Measurements from ENCODE around the gene ACP7. TPM values are rescaled to one million over a fixed set of nuclear protein-coding genes. Genes with fewer than 3 reads are reported as not detected.

ACP7 gene
- total RNA-seq, 1 donor from 2014 or later: 1.6 TPM

DNA sequence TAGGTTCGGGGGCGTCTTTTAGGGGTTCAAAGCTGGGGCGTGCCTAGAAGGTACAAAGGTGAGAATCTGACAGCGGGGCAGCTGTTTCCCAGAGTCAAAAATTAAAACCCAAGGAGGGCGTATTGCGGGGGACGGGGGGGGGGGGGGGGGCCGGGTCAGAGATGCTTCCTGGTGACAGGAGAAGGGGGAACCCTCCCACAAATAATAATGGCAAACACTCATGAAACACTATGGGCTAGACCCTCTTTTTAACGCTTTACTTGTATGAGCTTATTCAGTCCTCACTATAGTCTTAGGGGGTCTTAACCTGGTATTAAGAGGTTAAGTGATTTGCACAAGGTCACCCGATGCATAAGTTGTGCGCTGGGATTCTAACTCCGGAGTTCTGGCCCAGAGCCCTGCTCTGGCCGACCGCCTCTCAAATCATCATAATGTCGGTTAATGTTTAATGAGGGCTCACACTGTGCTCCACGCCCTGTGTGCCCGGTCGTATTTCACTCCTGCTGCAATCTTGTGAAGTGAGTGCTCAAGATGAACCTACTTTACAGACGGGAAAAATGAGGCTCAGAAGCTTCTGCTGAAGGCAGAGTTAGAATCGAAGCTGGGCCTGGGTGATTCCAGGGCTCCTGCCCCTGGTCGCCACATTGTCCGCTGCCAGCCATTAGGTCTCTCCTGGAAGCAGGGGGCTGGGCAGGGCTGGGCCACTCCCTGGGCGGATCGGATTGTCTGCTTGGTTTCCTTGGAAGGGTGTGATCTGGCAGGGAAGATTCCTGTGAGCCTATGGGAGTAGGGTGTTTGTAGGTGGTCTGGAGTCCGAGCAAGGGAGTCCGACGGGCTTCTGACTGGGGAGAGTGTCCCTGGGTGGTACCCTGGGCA is 42.4 kb downstream of the ACP7 start:
- DNase-seq (ENCODE audit: low spot score) (no peak), ATAC-seq (peak; percentile 17)
- intact Hi-C loops (cut with DNase I): loop anchor here (10.0 kb wide), 1 partner anchor 58 kb away; no protein-coding TSS in a partner anchor

DNA sequence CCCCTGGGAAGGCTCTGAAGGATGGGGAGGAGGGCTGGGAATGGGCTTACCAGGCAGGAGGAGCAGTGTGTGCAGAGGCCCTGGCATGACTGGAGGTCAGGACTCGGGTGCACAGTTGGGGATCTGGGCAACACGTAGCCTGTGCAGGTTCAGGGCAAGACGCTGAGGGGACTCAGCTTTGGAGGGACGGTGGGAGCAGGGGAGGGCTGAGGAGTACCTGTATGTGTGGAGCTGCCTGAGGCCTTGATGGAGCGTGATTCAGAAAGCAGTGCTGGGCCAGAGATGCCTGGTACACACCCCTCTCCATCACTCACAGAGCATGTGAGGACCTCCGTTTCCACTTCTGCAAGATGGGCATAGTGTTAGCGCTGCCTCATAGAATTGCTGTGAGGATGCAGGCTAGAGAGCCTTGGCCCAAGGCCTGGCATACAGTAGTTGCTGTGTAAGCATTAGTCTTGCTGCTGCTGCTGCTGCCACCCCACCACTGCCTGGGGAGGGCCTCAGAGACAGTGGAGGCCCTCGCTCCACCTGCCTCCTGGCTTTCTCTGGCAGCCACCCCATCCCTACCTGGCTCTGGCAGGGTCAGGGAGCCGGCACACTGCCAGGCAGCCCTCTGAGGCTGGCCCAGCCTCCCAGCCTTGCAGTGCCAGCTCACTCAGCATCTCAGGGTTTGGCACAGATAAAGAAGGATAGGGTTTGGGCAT is 43.8 kb downstream of the ACP7 start:
- no peak for ATAC-seq
- intact Hi-C loops (cut with DNase I): loop anchor here (10.0 kb wide), 1 partner anchor 57 kb away; no protein-coding TSS in a partner anchor
- DNase-seq (ENCODE audit: low spot score): no peak

DNA sequence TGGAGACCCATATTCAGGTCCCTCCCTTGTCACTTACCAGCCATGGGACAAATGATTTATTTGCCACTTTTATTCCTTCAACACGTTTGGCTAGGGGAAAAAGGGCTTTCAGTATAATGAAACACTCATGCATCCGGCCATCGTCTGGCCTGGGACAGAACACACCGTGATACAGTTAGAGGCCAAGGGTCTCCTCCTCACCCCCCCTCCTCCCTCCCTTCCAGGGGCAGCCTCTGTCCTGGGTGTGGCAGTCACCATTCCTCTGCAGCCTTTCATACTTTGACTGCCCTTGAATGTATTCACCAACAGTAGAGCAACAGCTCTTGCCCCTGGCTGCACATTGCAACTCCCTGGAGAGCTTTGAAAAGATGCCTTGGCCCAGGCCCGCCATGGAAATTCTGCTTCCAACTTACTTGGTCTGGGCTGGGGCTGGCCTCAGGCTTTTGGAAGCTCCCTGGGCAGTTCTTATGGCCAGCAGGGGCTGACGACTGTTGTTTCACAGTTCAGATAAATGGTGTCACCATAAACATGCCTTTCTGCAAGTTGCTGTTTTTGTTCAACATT is 44.4 kb downstream of the ACP7 start:
- no peak for ATAC-seq
- no peak for DNase-seq (ENCODE audit: low spot score)
- intact Hi-C loops (cut with DNase I): loop anchor here (10.0 kb wide), 1 partner anchor 56 kb away; no protein-coding TSS in a partner anchor

DNA sequence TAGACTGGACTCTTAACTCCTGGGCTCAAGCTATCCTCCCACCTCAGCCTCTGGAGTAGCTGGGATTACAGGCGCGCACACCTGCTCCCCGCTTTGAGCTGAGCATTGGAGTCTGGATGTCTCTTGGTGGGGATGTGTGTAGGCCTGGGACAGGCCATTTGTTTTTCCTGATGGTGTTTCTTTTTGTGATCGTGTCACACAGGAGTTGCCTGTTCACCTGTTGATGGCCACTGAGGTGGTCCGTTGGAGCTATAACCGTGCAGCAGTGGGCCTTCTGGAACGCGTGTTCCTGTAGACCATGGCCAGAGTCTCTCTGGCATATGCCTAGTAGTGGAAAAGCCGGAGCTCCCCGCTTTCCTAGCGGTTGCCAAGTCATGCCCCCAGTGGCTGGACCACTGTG is 44.9 kb downstream of the ACP7 start:
- DNase-seq (ENCODE audit: low spot score): no peak
- intact Hi-C loops (cut with DNase I): loop anchor here (10.0 kb wide), 1 partner anchor 56 kb away; no protein-coding TSS in a partner anchor
- no peak for ATAC-seq

DNA sequence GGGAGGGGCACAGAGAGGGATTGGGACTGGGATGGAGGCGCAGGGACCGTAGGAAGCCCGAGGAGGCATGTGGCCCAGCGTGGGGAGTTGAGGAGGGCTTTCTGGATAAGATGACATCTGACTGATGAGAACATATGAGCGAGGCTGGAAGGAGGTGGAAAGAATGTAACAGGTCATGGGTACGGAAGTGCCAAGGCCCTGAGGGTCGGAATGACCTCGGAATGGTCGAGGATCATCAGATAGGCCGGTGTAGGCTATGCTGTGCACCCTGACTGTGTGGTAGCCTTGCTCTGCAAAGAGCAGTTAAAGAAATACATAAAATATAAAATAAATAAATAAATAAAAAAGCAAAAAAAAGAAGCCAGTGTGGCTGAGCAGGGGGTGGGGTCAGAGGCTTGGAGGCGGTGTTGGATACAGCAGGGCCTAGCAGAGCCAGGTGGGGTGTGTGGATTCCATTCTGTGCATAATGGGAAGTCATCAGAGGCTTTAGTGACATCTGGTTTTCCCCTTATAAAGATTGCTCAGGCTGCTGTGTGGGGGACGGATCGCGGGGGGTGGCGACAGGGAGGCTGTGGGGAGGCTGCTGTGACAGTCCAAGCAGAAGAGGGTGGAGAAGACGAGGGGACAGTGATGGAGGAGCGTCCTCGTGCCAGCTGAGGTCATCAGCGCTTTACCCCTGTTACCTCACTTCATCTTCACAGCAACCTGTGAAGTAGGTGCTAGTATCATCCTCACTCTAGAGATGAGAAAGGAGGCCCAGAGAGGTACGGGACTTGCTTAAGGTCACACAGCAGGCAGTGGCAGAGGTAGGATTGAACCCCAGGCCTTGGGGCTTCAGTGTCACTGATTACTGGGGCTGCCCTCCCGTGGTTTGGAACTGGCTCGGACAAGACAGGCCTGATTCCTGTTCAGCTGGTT is 46.4 kb downstream of the ACP7 start:
- DNase-seq (ENCODE audit: low spot score): no peak
- no peak for ATAC-seq
- intact Hi-C loops (cut with DNase I): no loop called here

DNA sequence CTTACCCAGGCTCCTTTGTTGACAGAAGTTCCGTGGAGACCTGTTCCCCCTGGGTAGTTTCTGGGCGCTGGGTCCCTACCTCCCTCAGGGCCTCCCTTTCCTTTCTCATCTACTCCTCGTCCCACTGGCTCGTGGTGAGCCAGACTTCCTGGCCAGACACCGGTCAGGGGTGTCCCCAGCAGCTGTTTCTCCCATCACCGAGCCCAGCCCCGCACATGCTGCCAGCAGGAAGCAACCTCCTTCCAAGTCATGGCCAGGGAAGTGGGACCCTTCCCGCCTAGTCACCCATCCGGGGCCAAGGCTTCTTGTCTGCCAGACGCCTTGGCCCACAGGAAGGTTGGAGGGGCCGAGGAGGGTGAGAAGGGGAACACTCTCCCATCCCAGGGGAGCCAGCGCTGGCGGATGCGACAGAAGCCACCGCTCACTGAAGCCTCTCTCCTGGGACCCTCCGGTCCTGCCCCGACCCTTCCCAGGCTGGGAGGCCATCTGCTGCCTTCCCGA is 47.1 kb downstream of the ACP7 start:
- DNase-seq (ENCODE audit: low spot score): no peak
- ATAC-seq: peak; percentile 16
- intact Hi-C loops (cut with DNase I): no loop called here

DNA sequence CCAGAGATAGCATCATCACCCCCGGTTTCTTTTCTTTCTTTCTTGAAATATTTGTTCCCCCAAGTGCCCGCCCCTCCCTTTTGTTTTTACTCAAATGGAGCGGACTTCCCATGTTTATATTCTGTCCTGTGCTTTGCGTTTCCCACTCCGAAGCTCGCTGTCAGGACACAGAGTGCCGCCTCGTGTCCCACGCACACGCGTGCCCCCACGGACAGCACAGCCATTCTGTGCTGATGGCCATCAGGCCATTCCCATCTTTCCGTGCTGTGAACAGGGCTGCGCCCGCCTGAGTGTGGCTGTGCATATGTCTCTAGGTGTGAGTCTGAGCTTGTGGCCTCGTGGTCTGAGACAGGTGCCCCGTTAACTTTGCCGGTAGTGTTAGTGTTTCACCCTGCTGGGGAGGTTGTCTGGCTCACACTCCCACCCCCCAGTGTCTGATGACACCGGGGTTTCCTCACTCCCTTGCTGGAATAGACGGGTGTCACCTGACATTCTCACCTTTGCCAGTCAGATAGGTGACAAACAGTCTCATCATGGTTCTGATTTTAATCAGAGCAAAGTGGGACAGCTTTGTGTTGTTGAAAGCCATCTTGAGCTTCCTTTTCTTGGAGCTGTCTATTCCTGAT is 48.3 kb downstream of the ACP7 start:
- DNase-seq (ENCODE audit: low spot score) (no peak), ATAC-seq (peak; percentile 3)
- intact Hi-C loops (cut with DNase I): no loop called here

DNA sequence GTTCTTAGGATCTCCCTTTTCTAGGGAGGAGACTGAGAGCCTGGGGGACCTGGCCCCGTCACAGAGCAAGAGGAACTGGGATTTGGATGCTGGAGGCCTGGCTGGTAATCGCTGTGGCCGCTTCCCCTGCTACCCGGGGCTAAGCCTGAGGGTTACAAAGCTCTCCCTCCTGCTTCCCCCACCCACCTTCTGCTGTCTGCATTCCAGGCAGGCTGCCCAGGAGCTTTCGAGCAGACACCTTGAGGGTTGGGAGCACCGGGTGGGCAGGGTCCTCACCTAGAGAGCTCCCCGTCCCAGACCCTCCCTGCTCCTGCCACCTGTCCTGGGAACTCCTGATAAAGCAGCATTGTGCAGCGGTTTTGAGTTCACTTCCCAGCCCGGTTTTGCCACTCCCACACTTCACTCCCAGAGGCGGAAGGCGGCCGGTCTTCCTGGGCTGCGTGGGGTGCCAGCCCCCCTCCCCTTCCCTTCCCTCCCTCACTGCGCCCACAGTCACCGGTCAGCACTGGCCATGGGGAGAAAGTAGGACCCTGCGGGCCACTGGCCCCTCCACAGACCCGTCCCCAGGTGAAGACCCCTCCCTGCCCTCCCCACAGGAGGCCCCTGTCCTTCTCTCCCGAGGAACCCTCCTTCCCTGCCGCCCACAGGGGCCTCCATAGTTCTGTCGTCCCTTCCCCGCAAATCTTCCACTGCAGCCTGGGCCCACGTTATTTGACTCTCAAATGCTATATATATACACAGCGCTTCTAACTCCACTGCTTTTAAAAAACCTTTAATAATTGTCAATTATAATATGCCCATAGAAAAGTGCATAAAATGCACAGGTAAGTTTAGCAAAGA is 49.5 kb downstream of the ACP7 start:
- intact Hi-C loops (cut with DNase I): no loop called here
- DNase-seq (ENCODE audit: low spot score) (no peak), ATAC-seq (peak; percentile 38)

DNA sequence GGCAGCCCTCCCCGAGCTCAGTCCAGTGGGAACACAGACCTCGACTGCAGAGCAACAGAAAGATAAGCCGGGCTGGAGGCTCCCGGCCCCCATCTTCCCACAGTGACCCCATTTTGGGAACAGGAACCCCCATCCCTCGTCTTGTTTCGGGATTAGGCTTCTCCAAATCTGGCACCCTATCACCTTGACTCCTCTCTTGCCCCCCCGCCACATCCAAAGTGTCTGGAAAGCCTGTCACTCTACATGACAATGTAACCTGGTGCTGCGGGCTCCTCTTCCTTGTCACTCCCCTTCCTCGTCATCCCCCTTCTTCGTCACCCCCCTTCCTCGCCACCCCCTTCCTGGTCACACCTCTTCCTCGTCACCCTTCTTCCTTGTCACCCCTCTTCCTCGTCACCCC is 51.5 kb downstream of the ACP7 start:
- intact Hi-C loops (cut with DNase I): no loop called here
- no peak for ATAC-seq
- no peak for DNase-seq (ENCODE audit: low spot score)

DNA sequence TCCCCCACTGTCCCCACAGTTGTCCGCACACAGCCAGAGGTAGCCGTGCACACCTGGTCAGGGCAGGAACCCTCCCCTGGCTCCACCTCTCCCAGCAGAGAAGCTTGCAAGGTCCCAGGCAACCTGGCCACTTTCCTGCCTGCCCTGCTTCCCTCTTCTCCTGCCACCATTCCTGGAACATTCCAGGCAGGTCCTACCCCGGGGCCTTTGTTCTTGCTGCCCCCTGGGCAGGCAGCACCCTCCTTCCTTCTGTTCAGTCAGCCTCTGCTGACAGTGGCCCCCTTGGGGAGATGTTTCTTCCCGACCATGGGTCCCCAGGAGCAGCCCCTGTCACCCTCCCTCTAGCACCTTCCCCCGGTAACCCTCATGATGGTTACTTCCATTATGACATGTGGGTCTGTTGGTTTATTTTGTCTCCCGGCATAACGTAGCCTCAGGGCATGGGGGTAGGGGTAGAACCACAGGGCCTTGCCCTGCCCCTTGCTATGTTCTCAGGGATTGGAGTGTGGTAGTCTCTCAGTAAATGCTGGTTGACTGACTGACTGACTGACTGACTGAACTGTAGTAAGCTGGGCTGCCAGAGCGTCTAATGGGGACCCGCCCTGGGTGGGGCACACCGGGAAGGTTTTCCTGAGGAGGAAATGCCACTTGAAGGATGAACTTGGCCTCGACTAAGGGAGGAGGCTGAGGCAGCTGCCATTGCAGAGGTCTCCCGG is 52.2 kb downstream of the ACP7 start:
- DNase-seq (ENCODE audit: low spot score) (no peak), ATAC-seq (no peak)
- intact Hi-C loops (cut with DNase I): no loop called here

DNA sequence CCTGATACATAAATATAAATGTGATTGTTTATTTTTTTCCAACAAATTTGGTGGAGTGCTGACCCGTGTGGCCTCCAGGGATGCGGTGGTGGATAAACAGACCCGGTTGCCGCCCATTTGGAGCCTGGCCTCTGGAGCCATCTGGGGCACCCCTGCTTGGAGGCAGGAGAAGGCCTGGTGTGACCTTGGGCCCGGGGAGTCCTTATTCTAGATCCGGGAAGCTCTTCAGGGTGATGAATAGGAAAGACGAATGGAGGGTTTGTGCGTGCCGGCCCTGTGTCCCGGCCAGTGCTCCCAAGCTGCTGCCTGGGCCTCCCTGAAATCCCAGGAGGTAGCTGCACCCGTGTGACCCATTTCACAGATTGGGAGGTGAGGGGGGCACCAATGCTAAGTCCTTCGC is 53.0 kb downstream of the ACP7 start:
- intact Hi-C loops (cut with DNase I): no loop called here
- ATAC-seq: no peak
- DNase-seq (ENCODE audit: low spot score): no peak

DNA sequence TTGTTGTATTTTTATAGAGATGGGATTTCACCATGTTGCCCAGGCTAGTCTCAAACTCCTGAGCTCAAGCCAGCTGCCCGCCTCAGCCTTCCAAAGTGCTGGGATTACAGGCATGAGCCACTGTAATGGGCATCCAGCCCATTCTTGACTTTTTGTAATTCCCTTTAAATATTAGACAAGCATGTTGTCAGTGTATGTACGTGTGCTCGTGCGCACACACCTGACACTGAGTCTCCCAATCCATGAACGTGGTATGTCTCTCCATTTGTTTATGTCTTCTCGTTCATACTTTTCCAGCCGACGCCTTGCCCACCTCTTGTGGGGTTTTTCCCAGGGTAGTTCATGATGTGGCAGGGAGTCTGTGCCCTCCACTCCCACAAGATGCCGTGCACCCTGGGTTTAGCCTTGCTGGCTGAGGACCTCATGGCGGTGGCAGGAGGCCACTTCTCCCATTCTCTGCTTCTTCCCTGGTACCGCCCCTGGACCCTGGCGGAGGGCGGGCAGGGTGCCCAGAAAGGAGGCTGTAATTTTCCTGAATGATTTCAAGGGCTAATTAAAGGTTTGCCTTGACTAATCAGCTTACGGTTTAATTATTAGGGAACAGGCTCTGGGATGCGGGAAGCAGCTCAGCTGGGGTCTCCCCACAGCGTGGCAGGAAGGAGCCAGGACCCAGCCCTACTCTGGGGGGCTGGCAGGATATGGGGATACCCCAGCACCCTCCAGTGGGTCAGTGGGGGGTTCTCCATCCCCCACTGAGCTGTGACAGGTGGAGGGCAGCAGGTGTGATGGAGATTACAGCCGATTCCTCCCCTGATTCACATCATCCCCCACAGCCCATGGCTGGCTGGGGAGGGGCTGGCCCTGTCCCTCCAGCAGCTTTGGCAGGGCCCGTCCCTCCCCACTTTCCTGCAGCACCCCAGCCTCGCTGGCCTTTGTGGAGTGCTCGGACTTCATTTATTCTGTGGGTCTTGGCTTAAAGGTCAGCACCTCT is 54.3 kb downstream of the ACP7 start:
- DNase-seq (ENCODE audit: low spot score) (no peak), ATAC-seq (no peak)
- intact Hi-C loops (cut with DNase I): no loop called here

DNA sequence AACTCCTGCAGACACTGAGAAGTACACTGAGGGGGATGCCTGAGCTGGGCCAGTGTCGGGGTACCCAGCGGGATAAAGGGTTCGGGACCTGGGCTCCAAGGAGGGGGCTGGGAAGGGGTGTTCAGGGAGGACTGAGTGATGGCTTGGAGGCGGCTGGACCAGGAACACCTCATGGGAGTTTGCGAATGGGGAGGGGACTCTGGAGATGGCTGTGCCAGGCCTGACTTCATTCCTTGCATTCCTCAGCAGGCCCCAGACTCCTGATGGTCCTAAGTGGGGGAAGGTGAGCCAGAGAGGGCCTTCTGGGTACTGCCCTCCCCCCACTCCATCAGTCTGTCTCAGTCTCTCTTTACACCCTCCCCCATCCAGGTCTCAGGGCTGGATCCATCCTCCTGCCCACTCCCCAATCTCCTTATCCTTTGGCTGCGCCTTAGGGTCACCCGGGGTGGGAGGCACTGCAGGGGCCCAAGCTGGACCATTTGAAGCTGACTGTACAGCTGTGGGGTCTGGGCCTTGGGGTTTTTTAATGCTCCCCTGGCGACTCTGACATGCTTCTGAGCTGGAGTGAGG is 55.2 kb downstream of the ACP7 start:
- intact Hi-C loops (cut with DNase I): no loop called here
- DNase-seq (ENCODE audit: low spot score) (no peak), ATAC-seq (no peak)

DNA sequence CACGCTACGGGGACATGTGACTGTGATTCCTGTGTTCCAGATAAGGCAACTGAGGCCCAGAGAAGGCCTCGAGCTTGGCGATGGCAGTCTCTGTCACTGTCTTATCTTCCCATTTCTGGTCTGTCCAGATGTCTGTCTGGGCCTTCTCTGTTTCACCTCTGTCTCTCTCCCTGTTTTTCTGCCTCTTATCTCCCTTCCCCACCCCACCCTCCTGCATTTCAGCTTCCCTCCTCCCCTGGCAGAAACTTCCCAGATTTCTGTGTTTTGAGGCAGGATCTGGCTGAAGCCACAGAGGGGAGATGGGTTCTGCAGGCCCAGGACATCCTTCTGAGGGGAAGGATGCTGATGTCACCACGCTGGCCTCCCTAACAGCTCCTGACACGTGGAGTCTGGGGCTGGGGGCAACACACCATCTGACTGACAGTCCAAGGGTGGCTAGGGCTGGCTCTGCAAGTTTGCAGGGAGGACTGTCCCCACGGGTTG is 55.8 kb downstream of the ACP7 start:
- intact Hi-C loops (cut with DNase I): no loop called here
- no peak for ATAC-seq
- DNase-seq (ENCODE audit: low spot score): no peak

DNA sequence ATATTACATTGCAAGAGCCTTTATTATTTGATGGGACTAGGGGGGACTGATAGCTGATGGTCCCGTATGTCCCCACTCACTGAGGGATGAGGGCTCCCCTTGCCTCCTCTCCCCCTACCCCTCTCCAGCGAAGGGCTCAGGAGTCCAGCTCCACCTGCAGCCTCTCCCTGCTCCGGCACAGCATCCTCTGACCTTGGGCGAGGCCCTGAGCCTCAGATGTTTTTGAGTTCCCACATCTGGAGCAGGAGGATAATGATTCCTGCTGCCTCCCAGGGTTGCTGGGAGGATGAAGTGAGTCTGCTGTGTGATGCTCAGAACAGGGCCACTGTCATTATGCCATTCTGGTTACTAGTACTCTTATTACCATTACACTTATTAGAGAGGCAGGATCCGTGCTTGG is 56.4 kb downstream of the ACP7 start:
- DNase-seq (ENCODE audit: low spot score) (no peak), ATAC-seq (no peak)
- intact Hi-C loops (cut with DNase I): no loop called here

Data from sciatic nerve (tissue), 2 donors.